Hepatocyte (in vitro differentiated cells): ENCODE measurements around the gene APOL5. TPM values are rescaled to one million over a fixed set of nuclear protein-coding genes. Genes with fewer than 3 reads are reported as not detected.

Experiments
- DNase-seq: peaks from one replicate; pipeline ENCODE4 v3.0.0-alpha.2; 2016; ENCODE audit warnings: low spot score
- H2AFZ ChIP-seq: fragments of 200-600 bp; sonication (generic); 2 replicates; pipeline ENCODE4 v1.6.0; 2016; ENCODE audit warnings: antibody characterized with exemption, mild to moderate bottlenecking
- H3K27ac ChIP-seq: fragments of 200-600 bp; sonication (generic); 2 replicates; pipeline ENCODE4 v1.5.1; 2016; ENCODE audit warnings: mild to moderate bottlenecking
- H3K27me3 ChIP-seq: fragments of 200-600 bp; sonication (generic); 2 replicates; pipeline ENCODE4 v1.6.1; 2016
- H3K36me3 ChIP-seq: fragments of 200-600 bp; sonication (generic); replicated peaks from 2 replicates; pipeline ENCODE4 v1.5.1; 2016; ENCODE audit warnings: low read depth; ENCODE audit not compliant: insufficient read depth
- H3K4me1 ChIP-seq: fragments of 200-600 bp; sonication (generic); 2 replicates; pipeline ENCODE4 v1.5.1; 2016; ENCODE audit warnings: mild to moderate bottlenecking, moderate library complexity; ENCODE audit not compliant: insufficient read depth
- H3K4me2 ChIP-seq: fragments of 200-600 bp; sonication (generic); 2 replicates; pipeline ENCODE4 v1.6.0; 2016
- H3K4me3 ChIP-seq: fragments of 200-600 bp; sonication (generic); 2 replicates; pipeline ENCODE4 v1.5.1; 2016; ENCODE audit warnings: mild to moderate bottlenecking
- H3K79me2 ChIP-seq: fragments of 200-600 bp; sonication (generic); 2 replicates; pipeline ENCODE4 v1.6.0; 2017; ENCODE audit warnings: mild to moderate bottlenecking
- H3K9me2 ChIP-seq: fragments of 200-600 bp; sonication (generic); replicated peaks from 2 replicates; pipeline ENCODE4 v1.6.0; 2017; ENCODE audit warnings: mild to moderate bottlenecking; ENCODE audit not compliant: insufficient read depth
- H3K9me3 ChIP-seq: fragments of 200-600 bp; sonication (generic); 2 replicates; pipeline ENCODE4 v1.5.1; 2016; ENCODE audit warnings: low read depth, mild to moderate bottlenecking
- H4K20me1 ChIP-seq: fragments of 200-600 bp; sonication (generic); 2 replicates; pipeline ENCODE4 v1.6.0; 2016; ENCODE audit warnings: mild to moderate bottlenecking; ENCODE audit not compliant: insufficient read depth, poor library complexity, severe bottlenecking
- EZH2 ChIP-seq: fragments of 200-600 bp; sonication (generic); IDR thresholded peaks from 2 replicates; pipeline ENCODE4 v1.6.1; 2016; ENCODE audit warnings: antibody characterized with exemption, mild to moderate bottlenecking, borderline replicate concordance
- EZH2phosphoT487 ChIP-seq: fragments of 200-600 bp; sonication (generic); IDR thresholded peaks from one replicate; pipeline ENCODE4 v1.6.1; 2018; ENCODE audit warnings: antibody characterized with exemption, mild to moderate bottlenecking, low read depth, moderate library complexity; ENCODE audit not compliant: unreplicated experiment, severe bottlenecking
- whole genome bisulfite sequencing: methylation state at CpG from one replicate; pipeline ENCODE4 v1.1.6; 2016; ENCODE audit warnings: low lambda C conversion rate; ENCODE audit errors: missing lambda C conversion rate; 5-methylcytosine and 5-hydroxymethylcytosine counted together
- polyA plus RNA-seq: library from polyadenylated mRNA; unstranded; fragments of >200 nt; fragmentation: Nextera tagmentation; extraction: Ambion mirVana; gene quantifications from 2 replicates; pipeline ENCODE4 v1.2.1, GENCODE V29; 2016
- total RNA-seq: library from RNA; depleted of rRNA; stranded (reverse); fragments of >200 nt; gene quantifications from 2 replicates; pipeline ENCODE4 v1.2.3, GENCODE V29; 2014
- TF ChIP-seq, protein P1 (sequence below): fragments of 200-600 bp; sonication (generic); IDR thresholded peaks from 2 replicates; pipeline ENCODE4 v1.5.1; 2016; ENCODE audit warnings: antibody characterized with exemption, mild to moderate bottlenecking; ENCODE audit not compliant: poor library complexity

Gene APOL5
- total and polyA plus RNA-seq, 2 experiments from 2014 or later: not detected

DNA sequence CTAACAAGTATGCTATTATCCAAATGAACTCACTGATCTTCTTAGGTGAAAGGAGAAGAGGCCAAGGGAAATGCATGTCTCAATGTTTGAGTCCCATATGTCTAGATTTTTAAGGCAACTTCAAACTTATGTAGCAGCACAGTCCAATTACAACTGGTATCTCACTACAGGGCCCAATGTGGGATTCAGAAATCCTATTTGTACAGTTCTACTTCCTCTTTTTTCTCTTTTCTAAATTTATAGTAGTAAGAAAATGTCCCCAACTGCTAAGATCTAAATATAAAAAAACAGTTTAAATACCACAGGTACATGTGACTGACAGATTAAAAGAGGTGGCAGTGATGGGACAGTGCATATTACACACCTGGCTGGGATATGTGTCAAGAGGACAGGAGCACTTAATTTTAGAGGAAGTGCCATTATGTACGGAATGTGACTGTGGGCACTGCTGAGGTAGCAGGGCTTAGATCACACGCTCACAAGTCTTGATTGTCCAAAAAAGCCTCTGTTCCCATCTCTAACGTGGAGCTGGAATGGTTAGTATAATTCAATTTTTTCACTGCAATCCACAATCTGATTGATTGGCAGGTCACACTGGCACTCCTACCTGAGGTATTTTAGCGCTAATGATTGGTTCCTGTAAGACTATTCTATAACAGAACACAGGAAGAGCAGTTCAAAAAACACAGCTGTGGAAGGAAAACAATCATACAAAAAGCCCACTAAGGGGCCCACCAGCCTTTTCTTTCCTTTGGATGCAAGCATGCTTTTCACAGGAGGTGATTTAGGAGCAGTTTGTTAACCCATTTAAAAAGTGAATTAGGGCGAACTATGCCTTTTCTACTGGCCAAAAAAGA, 34.6 kb downstream of the APOL5 start:
- Histone ChIP-seq H3K4me1 (no peaks in the 10 kb centered on the region), H3K4me2 (no peak overlapping the region), H3K27ac (no peak overlapping the region), H4K20me1 (no peaks in the 10 kb centered on the region), H2AFZ (no peak overlapping the region), H3K4me3 (no peak overlapping the region), H3K27me3 (no peaks in the 10 kb centered on the region), H3K9me2 (no peaks in the 10 kb centered on the region), H3K9me3 (no peaks in the 10 kb centered on the region), H3K79me2 (peaks cover 6% of the 10 kb centered on the region), H3K36me3 (no peaks in the 10 kb centered on the region)
- 85% methylated on average over 5 of the region's 5 CpGs for WGBS
- TF ChIP-seq EZH2 (no peak), EZH2phosphoT487 (no peak)
- TF ChIP-seq, protein P1, sequence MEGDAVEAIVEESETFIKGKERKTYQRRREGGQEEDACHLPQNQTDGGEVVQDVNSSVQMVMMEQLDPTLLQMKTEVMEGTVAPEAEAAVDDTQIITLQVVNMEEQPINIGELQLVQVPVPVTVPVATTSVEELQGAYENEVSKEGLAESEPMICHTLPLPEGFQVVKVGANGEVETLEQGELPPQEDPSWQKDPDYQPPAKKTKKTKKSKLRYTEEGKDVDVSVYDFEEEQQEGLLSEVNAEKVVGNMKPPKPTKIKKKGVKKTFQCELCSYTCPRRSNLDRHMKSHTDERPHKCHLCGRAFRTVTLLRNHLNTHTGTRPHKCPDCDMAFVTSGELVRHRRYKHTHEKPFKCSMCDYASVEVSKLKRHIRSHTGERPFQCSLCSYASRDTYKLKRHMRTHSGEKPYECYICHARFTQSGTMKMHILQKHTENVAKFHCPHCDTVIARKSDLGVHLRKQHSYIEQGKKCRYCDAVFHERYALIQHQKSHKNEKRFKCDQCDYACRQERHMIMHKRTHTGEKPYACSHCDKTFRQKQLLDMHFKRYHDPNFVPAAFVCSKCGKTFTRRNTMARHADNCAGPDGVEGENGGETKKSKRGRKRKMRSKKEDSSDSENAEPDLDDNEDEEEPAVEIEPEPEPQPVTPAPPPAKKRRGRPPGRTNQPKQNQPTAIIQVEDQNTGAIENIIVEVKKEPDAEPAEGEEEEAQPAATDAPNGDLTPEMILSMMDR: no peak
- DNase-seq: no peak

DNA sequence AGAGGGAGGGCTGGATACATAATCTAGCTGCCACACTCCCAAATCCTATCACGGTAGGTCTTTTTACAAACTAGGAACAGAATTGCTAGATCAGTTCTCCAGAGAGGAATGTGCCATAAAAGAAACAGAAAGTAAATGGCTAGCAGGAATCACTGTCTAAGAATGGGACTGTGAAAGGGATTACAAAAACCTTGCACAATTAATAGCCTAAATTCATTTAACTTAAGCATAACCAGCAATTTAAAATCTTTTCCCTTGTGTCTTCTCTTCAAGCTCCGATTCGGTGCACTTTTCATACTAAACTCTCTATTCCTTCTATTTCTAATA, 35.2 kb downstream of the APOL5 start:
- TF ChIP-seq, protein P1: no peak
- no peak for TF ChIP-seq EZH2
- TF ChIP-seq EZH2phosphoT487: no peak
- no peak for DNase-seq
- H3K4me2 ChIP-seq: no peak overlapping the region
- H3K4me3 ChIP-seq: no peak overlapping the region
- H3K9me2 ChIP-seq: no peaks in the 10 kb centered on the region
- no peak overlapping the region for H2AFZ ChIP-seq
- no peaks in the 10 kb centered on the region for H4K20me1 ChIP-seq
- no peaks in the 10 kb centered on the region for H3K27me3 ChIP-seq
- H3K79me2 ChIP-seq: peaks cover 6% of the 10 kb centered on the region
- no peak overlapping the region for H3K27ac ChIP-seq
- no peaks in the 10 kb centered on the region for H3K4me1 ChIP-seq
- WGBS: 84% methylated on average over 3 of the region's 3 CpGs
- H3K36me3 ChIP-seq: no peaks in the 10 kb centered on the region
- H3K9me3 ChIP-seq: no peaks in the 10 kb centered on the region

DNA sequence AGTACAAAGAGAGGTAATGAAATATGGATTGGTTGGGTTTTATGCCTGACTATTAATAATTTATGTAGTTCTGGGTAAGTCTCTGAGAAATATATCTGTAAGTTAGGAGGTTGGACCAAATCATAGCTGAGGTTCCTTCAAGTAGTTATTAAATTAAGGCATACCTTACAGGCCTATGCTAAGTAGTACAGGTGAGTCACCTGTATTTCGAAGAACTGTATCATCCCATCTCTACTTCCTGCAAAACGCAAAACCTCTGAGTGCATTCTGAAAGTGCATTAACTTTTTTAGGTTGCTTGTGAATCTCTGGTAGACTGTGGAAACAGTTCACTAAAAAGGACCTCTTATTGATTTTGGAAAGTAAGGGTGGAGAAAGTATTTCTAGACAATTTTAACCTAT, 37.1 kb downstream of the APOL5 start:
- Histone ChIP-seq H4K20me1 (no peaks in the 10 kb centered on the region), H2AFZ (no peak overlapping the region), H3K9me2 (no peaks in the 10 kb centered on the region), H3K27me3 (no peaks in the 10 kb centered on the region), H3K36me3 (no peaks in the 10 kb centered on the region), H3K9me3 (no peaks in the 10 kb centered on the region), H3K27ac (no peak overlapping the region), H3K4me1 (no peaks in the 10 kb centered on the region), H3K4me2 (no peak overlapping the region), H3K4me3 (no peak overlapping the region), H3K79me2 (peaks cover 6% of the 10 kb centered on the region)
- DNase-seq: no peak
- 90% methylated on average over 2 of the region's 2 CpGs for WGBS
- TF ChIP-seq, protein P1: no peak
- no peak for TF ChIP-seq EZH2phosphoT487
- TF ChIP-seq EZH2: no peak
